H9 (cell line): ENCODE results near the gene FADD. TPM values are rescaled to one million over a fixed set of nuclear protein-coding genes. Genes with fewer than 3 reads are reported as not detected.

Experiments used
- DNase-seq: peaks from one replicate; pipeline ENCODE4 v3.0.0-alpha.2; 2017
- H2AFZ ChIP-seq: one replicate; pipeline ENCODE4 v1.6.1; 2013; ENCODE audit warnings: mild to moderate bottlenecking, low read length, control low read depth, moderate library complexity
- H2AK5ac ChIP-seq: 2 replicates; pipeline ENCODE4 v1.6.1; 2013; ENCODE audit warnings: low read length, control low read depth, mixed read lengths; ENCODE audit not compliant: insufficient read length
- H2BK120ac ChIP-seq: one replicate; pipeline ENCODE4 v1.6.1; 2013; ENCODE audit warnings: low read depth, mild to moderate bottlenecking, low read length, control low read depth, inconsistent platforms; ENCODE audit not compliant: poor library complexity, severe bottlenecking
- H2BK12ac ChIP-seq: 2 replicates; pipeline ENCODE4 v1.6.1; 2013; ENCODE audit warnings: low read length, control low read depth, mixed read lengths, low read depth; ENCODE audit not compliant: insufficient read length
- H2BK15ac ChIP-seq: 2 replicates; pipeline ENCODE4 v1.6.1; 2013; ENCODE audit warnings: low read depth, low read length, control low read depth
- H2BK20ac ChIP-seq: one replicate; pipeline ENCODE4 v1.6.1; 2013; ENCODE audit warnings: low read depth, mild to moderate bottlenecking, low read length, control low read depth, inconsistent platforms; ENCODE audit not compliant: poor library complexity, severe bottlenecking
- H2BK5ac ChIP-seq: 2 replicates; pipeline ENCODE4 v1.6.1; 2013; ENCODE audit warnings: low read length, control low read depth, mixed read lengths; ENCODE audit not compliant: insufficient read length
- H3K14ac ChIP-seq: 2 replicates; pipeline ENCODE4 v1.6.1; 2013; ENCODE audit warnings: low read length, control low read depth; ENCODE audit not compliant: insufficient read depth
- H3K18ac ChIP-seq: 2 replicates; pipeline ENCODE4 v1.6.1; 2013; ENCODE audit warnings: low read depth, mild to moderate bottlenecking, mixed read lengths, low read length, control low read depth; ENCODE audit not compliant: insufficient read length
- H3K23ac ChIP-seq: 2 replicates; pipeline ENCODE4 v1.6.1; 2013; ENCODE audit warnings: low read length, control low read depth, mixed read lengths, low read depth; ENCODE audit not compliant: insufficient read length
- H3K23me2 ChIP-seq: 2 replicates; pipeline ENCODE4 v1.6.1; 2013; ENCODE audit warnings: low read depth, mild to moderate bottlenecking, mixed read lengths, low read length, control low read depth; ENCODE audit not compliant: insufficient read length, poor library complexity, severe bottlenecking
- H3K27ac ChIP-seq: 2 replicates; pipeline ENCODE4 v1.5.1; 2013; ENCODE audit warnings: low read length, control low read depth, mixed read lengths, low read depth; ENCODE audit not compliant: insufficient read length
- H3K27me3 ChIP-seq: 2 replicates; pipeline ENCODE4 v1.6.1; 2013; ENCODE audit warnings: low read length, control low read depth, inconsistent platforms; ENCODE audit not compliant: insufficient read depth
- H3K4ac ChIP-seq: 2 replicates; pipeline ENCODE4 v1.6.1; 2013; ENCODE audit warnings: low read depth, mild to moderate bottlenecking, control low read depth, inconsistent platforms, low read length, moderate library complexity
- H3K4me1 ChIP-seq: 2 replicates; pipeline ENCODE4 v1.6.1; 2013; ENCODE audit warnings: low read length, control low read depth, inconsistent platforms; ENCODE audit not compliant: insufficient read depth
- H3K4me2 ChIP-seq: 2 replicates; pipeline ENCODE4 v1.6.1; 2013; ENCODE audit warnings: low read length, control low read depth, mixed read lengths; ENCODE audit not compliant: insufficient read length, insufficient read depth
- H3K56ac ChIP-seq: 2 replicates; pipeline ENCODE4 v1.6.1; 2013; ENCODE audit warnings: low read depth, mild to moderate bottlenecking, mixed read lengths, low read length, control low read depth; ENCODE audit not compliant: insufficient read length
- H3K79me1 ChIP-seq: 2 replicates; pipeline ENCODE4 v1.6.1; 2013; ENCODE audit warnings: low read depth, mild to moderate bottlenecking, moderate library complexity, low read length, control low read depth, inconsistent platforms; ENCODE audit not compliant: insufficient read depth, poor library complexity, severe bottlenecking
- H3K79me2 ChIP-seq: 2 replicates; pipeline ENCODE4 v1.6.1; 2013; ENCODE audit warnings: low read length, control low read depth, inconsistent platforms; ENCODE audit not compliant: insufficient read depth
- H3K9ac ChIP-seq: 2 replicates; pipeline ENCODE4 v1.6.1; 2013; ENCODE audit warnings: low read length, control low read depth, mixed read lengths; ENCODE audit not compliant: insufficient read length; ENCODE audit errors: extremely low read depth
- H3K9me3 ChIP-seq: one replicate; pipeline ENCODE4 v1.6.1; 2013; ENCODE audit warnings: low read depth, low read length, inconsistent platforms; ENCODE audit not compliant: control insufficient read depth
- H3T11ph ChIP-seq: one replicate; pipeline ENCODE4 v1.6.1; 2013; ENCODE audit warnings: mild to moderate bottlenecking, low read length, control low read depth, inconsistent platforms
- H4K20me1 ChIP-seq: one replicate; pipeline ENCODE4 v1.6.1; 2013; ENCODE audit not compliant: control insufficient read depth, insufficient read length, insufficient read depth
- H4K5ac ChIP-seq: 2 replicates; pipeline ENCODE4 v1.6.1; 2013; ENCODE audit warnings: low read depth, mild to moderate bottlenecking, mixed read lengths, low read length, control low read depth; ENCODE audit not compliant: insufficient read length
- H4K8ac ChIP-seq: replicated peaks from 2 replicates; pipeline ENCODE4 v1.6.1; 2013; ENCODE audit warnings: low read length, control low read depth, mixed read lengths, low read depth; ENCODE audit not compliant: insufficient read length
- H4K91ac ChIP-seq: 2 replicates; pipeline ENCODE4 v1.6.1; 2013; ENCODE audit warnings: low read depth, mild to moderate bottlenecking, moderate library complexity, mixed read lengths, low read length, control low read depth; ENCODE audit not compliant: insufficient read length
- H3K27ac Mint-ChIP-seq, 3 experiments: 2 replicates in 2 of 3; 3 replicates in 1 of 3; pipeline ENCODE4 v1.8.0; 2020 to 2021; ENCODE audit warnings: mixed read lengths in 3 of 3, mild to moderate bottlenecking in 1 of 3, moderate library complexity in 1 of 3
- H3K27me3 Mint-ChIP-seq: 2 replicates; pipeline ENCODE4 v1.8.0; 2021; ENCODE audit warnings: low read depth, mild to moderate bottlenecking, moderate library complexity, mixed read lengths
- H3K36me3 Mint-ChIP-seq, 3 experiments: 2 replicates in 2 of 3; 3 replicates in 1 of 3; pipeline ENCODE4 v1.8.0; 2020 to 2021; ENCODE audit warnings: low read depth in 3 of 3, mixed read lengths in 3 of 3; ENCODE audit not compliant: insufficient read depth in 1 of 3
- H3K4me1 Mint-ChIP-seq, 2 experiments: 2 replicates each; pipeline ENCODE4 v1.8.0; 2020; ENCODE audit warnings: mixed read lengths in 2 of 2
- H3K4me3 Mint-ChIP-seq, 2 experiments: 2 replicates in 1 of 2; 3 replicates in 1 of 2; pipeline ENCODE4 v1.8.0; 2020 to 2021; ENCODE audit warnings: mild to moderate bottlenecking in 2 of 2, mixed read lengths in 2 of 2, moderate library complexity in 1 of 2
- H3K9me3 Mint-ChIP-seq, 2 experiments: 2 replicates in 1 of 2; 3 replicates in 1 of 2; pipeline ENCODE4 v1.8.0; 2020; ENCODE audit warnings: mild to moderate bottlenecking in 2 of 2, mixed read lengths in 2 of 2, moderate library complexity in 1 of 2
- WGBS: extraction: QIAGEN DNeasy Blood & Tissue Kit; methylation state at CpG from one replicate; pipeline ENCODE4 v1.1.7; 2013; ENCODE audit warnings: missing lambda C conversion rate, low lambda C conversion rate, mixed read lengths; ENCODE audit not compliant: insufficient read length; ENCODE audit errors: extremely low coverage; 5-methylcytosine and 5-hydroxymethylcytosine counted together
- total RNA-seq: library from RNA; stranded (reverse); gene quantifications from 2 replicates; pipeline ENCODE4 v1.2.1, GENCODE V29; 2021
- TF ChIP-seq, protein P1 (sequence below): fragments of 200-600 bp; sonication (generic); conservative IDR thresholded peaks from 3 replicates; pipeline ENCODE4 v1.8.0; 2021; ENCODE audit warnings: antibody characterized with exemption, mild to moderate bottlenecking

Gene FADD
- total RNA-seq, 1 experiment from 2014 or later, result 51.1 TPM

DNA sequence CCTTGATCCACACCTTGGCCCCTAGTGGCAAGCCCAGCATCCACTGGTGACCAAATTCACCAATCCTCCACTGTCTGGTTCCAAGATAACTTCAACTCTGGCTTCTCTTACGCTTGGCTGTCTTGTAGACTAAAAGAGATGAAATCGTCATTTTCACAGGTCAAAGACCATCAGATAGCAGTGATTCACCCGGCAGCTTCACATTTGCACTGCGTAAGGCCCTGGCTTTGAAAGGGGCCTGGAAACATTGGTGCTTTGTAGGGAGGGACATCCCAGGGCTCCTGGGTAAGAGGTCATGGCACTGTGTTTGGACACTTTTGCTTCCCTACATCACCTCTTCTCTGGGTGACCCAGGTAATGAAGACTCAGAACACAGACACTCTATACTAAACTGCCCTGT is 30.1 kb upstream of the FADD start:
- Mint-ChIP-seq H3K4me3 (no peak overlapping the region), H3K9me3 (no peaks in the 10 kb centered on the region), H3K36me3 (peaks cover 0 to 5% (median 0%) of the 10 kb centered on the region in 3 experiments; a peak in 1 of 7 replicates), H3K27ac (no peak overlapping the region), H3K4me1 (peaks cover 18 to 21% of the 10 kb centered on the region in 2 experiments), H3K27me3 (peaks cover 3% of the 10 kb centered on the region)
- Histone ChIP-seq H3T11ph (no peak overlapping the region), H3K79me1 (no peaks in the 10 kb centered on the region), H3K4ac (no peak overlapping the region), H3K4me1 (no peaks in the 10 kb centered on the region), H3K79me2 (no peaks in the 10 kb centered on the region), H3K9ac (no peak overlapping the region), H3K27ac (no peak overlapping the region), H2AK5ac (no peak overlapping the region), H4K20me1 (no peaks in the 10 kb centered on the region), H3K4me2 (no peak overlapping the region), H2BK12ac (no peak overlapping the region), H4K91ac (no peak overlapping the region), H2AFZ (no peak overlapping the region), H3K27me3 (no peaks in the 10 kb centered on the region), H3K9me3 (no peaks in the 10 kb centered on the region), H4K5ac (no peak overlapping the region), H4K8ac (no peak overlapping the region), H3K14ac (no peak overlapping the region), H2BK20ac (no peak overlapping the region), H3K23me2 (no peaks in the 10 kb centered on the region), H3K18ac (no peak overlapping the region), H3K23ac (no peak overlapping the region), H2BK15ac (no peak overlapping the region), H2BK5ac (no peak overlapping the region), H3K56ac (no peak overlapping the region), H2BK120ac (no peak overlapping the region)
- TF ChIP-seq, protein P1, sequence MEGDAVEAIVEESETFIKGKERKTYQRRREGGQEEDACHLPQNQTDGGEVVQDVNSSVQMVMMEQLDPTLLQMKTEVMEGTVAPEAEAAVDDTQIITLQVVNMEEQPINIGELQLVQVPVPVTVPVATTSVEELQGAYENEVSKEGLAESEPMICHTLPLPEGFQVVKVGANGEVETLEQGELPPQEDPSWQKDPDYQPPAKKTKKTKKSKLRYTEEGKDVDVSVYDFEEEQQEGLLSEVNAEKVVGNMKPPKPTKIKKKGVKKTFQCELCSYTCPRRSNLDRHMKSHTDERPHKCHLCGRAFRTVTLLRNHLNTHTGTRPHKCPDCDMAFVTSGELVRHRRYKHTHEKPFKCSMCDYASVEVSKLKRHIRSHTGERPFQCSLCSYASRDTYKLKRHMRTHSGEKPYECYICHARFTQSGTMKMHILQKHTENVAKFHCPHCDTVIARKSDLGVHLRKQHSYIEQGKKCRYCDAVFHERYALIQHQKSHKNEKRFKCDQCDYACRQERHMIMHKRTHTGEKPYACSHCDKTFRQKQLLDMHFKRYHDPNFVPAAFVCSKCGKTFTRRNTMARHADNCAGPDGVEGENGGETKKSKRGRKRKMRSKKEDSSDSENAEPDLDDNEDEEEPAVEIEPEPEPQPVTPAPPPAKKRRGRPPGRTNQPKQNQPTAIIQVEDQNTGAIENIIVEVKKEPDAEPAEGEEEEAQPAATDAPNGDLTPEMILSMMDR, result no peak
- no CpG with 5 or more reads among the region's 4 CpGs for WGBS
- DNase-seq, result no peak
